HTR-8/SVneo (cell line): ENCODE data around the gene CEP85L.

Source experiments
- DNase-seq: peaks from one replicate; pipeline ENCODE4 v3.0.0; 2011; ENCODE audit warnings: low spot score, mixed read lengths; ENCODE audit not compliant: insufficient read length
- FAIRE-seq: peaks from 2 replicates; lab custom pipeline; 2011; peaks lifted over from hg19 to GRCh38; lab: Jason Lieb, UNC

CEP85L gene

GRCh38 chr6:118663993-118664985 is 12.9 kb upstream of the CEP85L start:
- DNase-seq (no peak), FAIRE-seq (no peak)

- FAIRE-seq (no peak), DNase-seq (no peak)
Measured at GRCh38 chr6:118661831-118662230, 10.4 kb upstream of the CEP85L start.

- DNase-seq = no peak
- FAIRE-seq = no peak
Measured at GRCh38 chr6:118660218-118660569, 8.8 kb upstream of the CEP85L start.

GRCh38 chr6:118659513-118660217 is 8.3 kb upstream of the CEP85L start:
- DNase-seq (no peak), FAIRE-seq (no peak)

GRCh38 chr6:118656847-118657451 is 5.6 kb upstream of the CEP85L start:
- FAIRE-seq (no peak), DNase-seq (no peak)

GRCh38 chr6:118652051-118652615 is 742 bp upstream of the CEP85L start:
- DNase-seq (no peak), FAIRE-seq (no peak)

- no peak for FAIRE-seq
- no peak for DNase-seq
Measured at GRCh38 chr6:118650582-118651281, 659 bp downstream of the CEP85L start.

GRCh38 chr6:118649918-118650581 is 1.3 kb downstream of the CEP85L start:
- FAIRE-seq = peak; percentile 55
- peak; percentile 48 for DNase-seq

GRCh38 chr6:118648866-118649554 is 2.4 kb downstream of the CEP85L start:
- DNase-seq (no peak), FAIRE-seq (no peak)

- FAIRE-seq (no peak), DNase-seq (no peak)
Measured at GRCh38 chr6:118646977-118647376, 4.4 kb downstream of the CEP85L start.

- FAIRE-seq (no peak), DNase-seq (no peak)
Measured at GRCh38 chr6:118645395-118645794, 6.0 kb downstream of the CEP85L start.

- FAIRE-seq (no peak), DNase-seq (no peak)
Measured at GRCh38 chr6:118644007-118644406, 7.4 kb downstream of the CEP85L start.

- DNase-seq = no peak
Measured at GRCh38 chr6:118641042-118641441, 10.3 kb downstream of the CEP85L start.

GRCh38 chr6:118639054-118639964 is 12.1 kb downstream of the CEP85L start:
- FAIRE-seq = no peak
- DNase-seq = no peak

More at GRCh38 chr6:118641042-118641441, 10.3 kb downstream of the CEP85L start:
- FAIRE-seq = no peak

GRCh38 chr6:118638288-118638687 is 13.1 kb downstream of the CEP85L start:
- DNase-seq (no peak), FAIRE-seq (no peak)

- no peak for FAIRE-seq
- no peak for DNase-seq
Measured at GRCh38 chr6:118635909-118636735, 15.3 kb downstream of the CEP85L start.

GRCh38 chr6:118632359-118632758 is 19.0 kb downstream of the CEP85L start:
- DNase-seq (no peak), FAIRE-seq (no peak)
